Parathyroid adenoma (tissue), 2 donors: ENCODE measurements around the gene KIF26B.

Experiments used
- H2AFZ ChIP-seq: fragments of 300-600 bp; sonication (generic); one replicate; pipeline ENCODE4 v1.7.0; 2017; ENCODE audit warnings: antibody characterized with exemption, mild to moderate bottlenecking
- H3K27ac ChIP-seq: fragments of 300-600 bp; sonication (generic); one replicate; pipeline ENCODE4 v1.7.0; 2017
- H3K27me3 ChIP-seq: fragments of 300-600 bp; sonication (generic); one replicate; pipeline ENCODE4 v1.7.0; 2017; ENCODE audit warnings: low read length; ENCODE audit not compliant: control insufficient read depth, insufficient read depth
- H3K36me3 ChIP-seq: fragments of 300-600 bp; sonication (generic); one replicate; pipeline ENCODE4 v1.7.0; 2017; ENCODE audit warnings: low read length; ENCODE audit not compliant: control insufficient read depth, insufficient read depth
- H3K4me1 ChIP-seq: fragments of 300-600 bp; sonication (generic); one replicate; pipeline ENCODE4 v1.7.0; 2017; ENCODE audit warnings: control low read depth
- H3K4me2 ChIP-seq: fragments of 300-600 bp; sonication (generic); one replicate; pipeline ENCODE4 v1.7.0; 2017; ENCODE audit warnings: low read length
- H3K4me3 ChIP-seq: fragments of 300-600 bp; sonication (generic); one replicate; pipeline ENCODE4 v1.7.0; 2017; ENCODE audit warnings: low read depth, low read length
- H3K79me2 ChIP-seq: fragments of 300-600 bp; sonication (generic); one replicate; pipeline ENCODE4 v1.7.0; 2017; ENCODE audit warnings: control low read depth
- H3K9ac ChIP-seq: fragments of 300-600 bp; sonication (generic); one replicate; pipeline ENCODE4 v1.7.0; 2017; ENCODE audit warnings: mild to moderate bottlenecking
- H3K9me3 ChIP-seq: fragments of 300-600 bp; sonication (generic); one replicate; pipeline ENCODE4 v1.7.0; 2017; ENCODE audit warnings: low read length; ENCODE audit not compliant: control insufficient read depth
- TF ChIP-seq, protein P1 (sequence below): fragments of 300-600 bp; sonication (generic); IDR thresholded peaks from one replicate; pipeline ENCODE4 v1.7.0; 2017; ENCODE audit warnings: antibody characterized with exemption, mild to moderate bottlenecking
- donor health status: primary hyperparathyroidism.

Gene KIF26B

DNA sequence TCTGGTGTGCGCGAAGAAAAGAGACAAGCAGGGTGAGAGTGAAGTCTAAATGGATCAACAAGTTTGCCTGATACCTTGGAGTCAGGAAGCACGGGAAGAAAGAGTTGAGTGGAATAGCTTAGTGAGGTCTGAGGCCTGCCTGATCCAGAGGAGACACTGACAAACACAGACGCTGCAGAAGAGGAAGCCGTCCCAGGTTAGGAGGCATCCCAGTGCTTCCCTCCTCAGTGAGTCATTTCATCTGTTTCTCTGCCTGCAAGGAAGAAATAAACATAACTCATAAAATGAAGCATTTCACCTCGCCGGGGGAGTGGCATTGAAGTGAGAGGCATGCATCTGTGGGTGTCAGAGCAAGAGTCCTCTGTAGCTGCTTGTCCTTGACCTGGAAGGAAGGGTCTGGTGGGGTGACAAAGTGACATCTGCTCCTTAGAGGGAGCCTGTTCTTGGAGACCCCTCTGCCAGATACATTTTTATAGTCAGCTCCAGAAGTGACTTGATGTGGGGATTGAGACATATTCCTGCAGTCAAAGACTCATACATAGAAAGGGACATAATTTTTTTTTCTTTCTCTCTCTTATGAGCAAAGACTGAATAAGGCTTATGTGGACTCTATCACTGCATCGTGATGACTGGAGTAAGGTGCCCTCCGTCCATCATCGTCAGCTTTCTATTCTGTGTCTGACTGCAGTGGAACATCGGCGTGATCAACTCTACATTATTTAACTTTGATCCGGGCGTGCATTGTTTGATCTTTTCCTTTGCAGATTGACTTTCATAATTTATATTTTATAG lies 256.7 kb downstream of the KIF26B start:
- TF ChIP-seq, protein P1, sequence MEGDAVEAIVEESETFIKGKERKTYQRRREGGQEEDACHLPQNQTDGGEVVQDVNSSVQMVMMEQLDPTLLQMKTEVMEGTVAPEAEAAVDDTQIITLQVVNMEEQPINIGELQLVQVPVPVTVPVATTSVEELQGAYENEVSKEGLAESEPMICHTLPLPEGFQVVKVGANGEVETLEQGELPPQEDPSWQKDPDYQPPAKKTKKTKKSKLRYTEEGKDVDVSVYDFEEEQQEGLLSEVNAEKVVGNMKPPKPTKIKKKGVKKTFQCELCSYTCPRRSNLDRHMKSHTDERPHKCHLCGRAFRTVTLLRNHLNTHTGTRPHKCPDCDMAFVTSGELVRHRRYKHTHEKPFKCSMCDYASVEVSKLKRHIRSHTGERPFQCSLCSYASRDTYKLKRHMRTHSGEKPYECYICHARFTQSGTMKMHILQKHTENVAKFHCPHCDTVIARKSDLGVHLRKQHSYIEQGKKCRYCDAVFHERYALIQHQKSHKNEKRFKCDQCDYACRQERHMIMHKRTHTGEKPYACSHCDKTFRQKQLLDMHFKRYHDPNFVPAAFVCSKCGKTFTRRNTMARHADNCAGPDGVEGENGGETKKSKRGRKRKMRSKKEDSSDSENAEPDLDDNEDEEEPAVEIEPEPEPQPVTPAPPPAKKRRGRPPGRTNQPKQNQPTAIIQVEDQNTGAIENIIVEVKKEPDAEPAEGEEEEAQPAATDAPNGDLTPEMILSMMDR: no peak
- Histone ChIP-seq H3K27ac (no peak overlapping the region), H3K79me2 (no peaks in the 10 kb centered on the region)

DNA sequence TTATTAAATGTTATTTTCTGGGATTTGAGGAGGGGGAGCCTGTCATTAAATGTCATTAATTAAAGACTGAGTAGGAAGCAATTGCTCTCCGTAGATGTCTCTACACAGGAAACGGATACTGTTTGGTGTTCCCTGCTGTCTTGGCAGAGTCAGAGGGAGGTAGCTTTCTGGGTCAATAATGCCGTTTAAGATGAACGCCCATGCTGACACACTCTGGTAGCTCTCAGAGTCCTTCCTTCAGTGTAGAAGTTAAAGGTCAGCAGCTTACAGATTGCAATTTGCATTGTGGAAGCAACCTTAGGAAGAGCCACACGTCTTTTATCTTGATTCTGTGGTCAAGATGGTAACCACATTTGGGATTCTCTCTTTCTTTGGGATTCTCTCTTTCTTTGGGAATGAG lies 257.5 kb downstream of the KIF26B start:
- Histone ChIP-seq H3K9ac (no peak overlapping the region), H3K4me2 (no peak overlapping the region), H3K4me1 (no peaks in the 10 kb centered on the region), H3K4me3 (no peak overlapping the region), H3K27ac (no peak overlapping the region), H3K9me3 (no peaks in the 10 kb centered on the region), H2AFZ (no peak overlapping the region), H3K36me3 (no peaks in the 10 kb centered on the region), H3K79me2 (no peaks in the 10 kb centered on the region), H3K27me3 (no peaks in the 10 kb centered on the region)
- TF ChIP-seq, protein P1: no peak

More for the DNA sequence above, 256.7 kb downstream of the KIF26B start:
- no peaks in the 10 kb centered on the region for H3K4me1 ChIP-seq
- no peaks in the 10 kb centered on the region for H3K27me3 ChIP-seq
- no peaks in the 10 kb centered on the region for H3K36me3 ChIP-seq
- H3K9ac ChIP-seq: no peak overlapping the region
- no peak overlapping the region for H3K4me2 ChIP-seq
- H2AFZ ChIP-seq: no peak overlapping the region
- no peaks in the 10 kb centered on the region for H3K9me3 ChIP-seq
- H3K4me3 ChIP-seq: no peak overlapping the region

DNA sequence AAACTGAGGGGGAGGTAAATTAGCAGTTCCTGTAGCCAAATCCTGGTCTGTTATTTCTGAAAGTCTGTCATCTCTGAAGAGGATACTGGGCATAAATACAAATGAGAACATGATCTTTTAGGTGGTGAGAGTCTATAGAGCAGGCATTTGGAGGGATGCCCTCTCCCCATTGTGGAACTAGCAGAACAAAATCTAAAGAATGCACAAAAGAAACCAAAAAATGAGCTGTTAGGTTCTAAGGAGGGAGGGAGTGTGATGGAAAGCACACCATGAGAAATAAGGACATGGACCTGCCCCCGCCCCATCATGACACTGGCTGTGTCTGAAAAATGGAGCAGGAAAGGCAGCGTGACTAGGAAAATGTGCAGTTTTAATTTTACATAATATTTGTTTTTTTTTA lies 262.0 kb downstream of the KIF26B start:
- Histone ChIP-seq H2AFZ (no peak overlapping the region), H3K4me1 (no peaks in the 10 kb centered on the region), H3K4me3 (no peak overlapping the region), H3K27me3 (no peaks in the 10 kb centered on the region), H3K79me2 (no peaks in the 10 kb centered on the region), H3K9me3 (no peaks in the 10 kb centered on the region), H3K9ac (no peak overlapping the region), H3K4me2 (no peak overlapping the region), H3K36me3 (no peaks in the 10 kb centered on the region), H3K27ac (no peak overlapping the region)
- TF ChIP-seq, protein P1: no peak

DNA sequence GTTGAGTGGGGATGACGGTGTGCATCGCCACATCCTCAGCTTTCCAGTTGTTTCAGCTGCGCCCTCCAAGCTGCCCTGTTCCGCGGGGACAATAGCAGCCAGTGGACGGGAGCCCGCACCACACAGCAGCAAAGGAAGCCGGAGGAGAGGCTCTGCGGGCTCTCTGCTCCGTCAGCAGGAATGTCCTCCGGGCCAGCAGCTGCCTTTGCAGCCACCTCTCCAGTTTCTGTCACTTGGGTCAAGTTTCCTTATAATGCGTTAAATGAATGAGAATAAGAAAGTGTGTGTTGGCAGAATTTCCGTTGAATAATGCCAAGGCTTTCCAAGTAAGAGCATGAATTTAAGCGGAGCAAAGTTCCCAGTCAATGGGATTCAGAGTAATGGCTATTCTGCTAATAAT lies 263.3 kb downstream of the KIF26B start:
- no peak overlapping the region for H3K4me3 ChIP-seq
- H3K27ac ChIP-seq: no peak overlapping the region
- H3K27me3 ChIP-seq: no peaks in the 10 kb centered on the region
- H3K36me3 ChIP-seq: no peaks in the 10 kb centered on the region
- no peak overlapping the region for H2AFZ ChIP-seq
- no peak overlapping the region for H3K4me2 ChIP-seq
- H3K4me1 ChIP-seq: no peaks in the 10 kb centered on the region
- TF ChIP-seq, protein P1: no peak
- H3K9ac ChIP-seq: no peak overlapping the region
- no peaks in the 10 kb centered on the region for H3K9me3 ChIP-seq
- H3K79me2 ChIP-seq: no peaks in the 10 kb centered on the region

DNA sequence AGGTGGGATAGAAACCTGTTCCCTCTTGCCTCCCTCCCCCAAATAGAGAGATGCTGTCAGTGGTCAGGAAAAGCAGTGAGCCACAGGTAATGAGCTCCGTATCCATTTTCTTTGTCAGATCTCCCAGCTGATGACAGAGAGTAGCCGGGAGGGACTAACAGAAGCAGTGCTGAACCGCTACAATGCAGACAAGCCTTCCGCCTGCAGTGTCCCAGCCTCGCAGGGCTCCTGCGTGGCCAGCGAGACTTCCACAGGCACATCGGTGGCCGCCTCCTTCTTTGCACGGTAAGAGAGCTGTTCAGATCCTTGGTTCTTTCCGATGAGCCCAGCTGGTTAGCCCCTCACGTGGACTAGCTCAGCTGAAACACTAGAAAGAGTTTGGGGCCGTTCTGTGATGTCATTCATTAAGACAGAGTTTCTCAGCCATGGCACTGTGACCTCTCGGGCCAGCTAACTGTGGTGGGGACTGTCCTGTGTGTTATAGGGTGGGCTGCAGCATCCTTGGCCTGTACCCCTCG lies 264.7 kb downstream of the KIF26B start:
- Histone ChIP-seq H3K9ac (no peak overlapping the region), H3K4me1 (no peaks in the 10 kb centered on the region), H3K9me3 (no peaks in the 10 kb centered on the region), H3K4me2 (no peak overlapping the region), H3K79me2 (no peaks in the 10 kb centered on the region), H3K4me3 (no peak overlapping the region), H2AFZ (no peak overlapping the region), H3K27me3 (no peaks in the 10 kb centered on the region), H3K36me3 (no peaks in the 10 kb centered on the region), H3K27ac (no peak overlapping the region)
- TF ChIP-seq, protein P1: no peak
